ENCODE data around the gene EPPIN.

The EPPIN gene

DNA sequence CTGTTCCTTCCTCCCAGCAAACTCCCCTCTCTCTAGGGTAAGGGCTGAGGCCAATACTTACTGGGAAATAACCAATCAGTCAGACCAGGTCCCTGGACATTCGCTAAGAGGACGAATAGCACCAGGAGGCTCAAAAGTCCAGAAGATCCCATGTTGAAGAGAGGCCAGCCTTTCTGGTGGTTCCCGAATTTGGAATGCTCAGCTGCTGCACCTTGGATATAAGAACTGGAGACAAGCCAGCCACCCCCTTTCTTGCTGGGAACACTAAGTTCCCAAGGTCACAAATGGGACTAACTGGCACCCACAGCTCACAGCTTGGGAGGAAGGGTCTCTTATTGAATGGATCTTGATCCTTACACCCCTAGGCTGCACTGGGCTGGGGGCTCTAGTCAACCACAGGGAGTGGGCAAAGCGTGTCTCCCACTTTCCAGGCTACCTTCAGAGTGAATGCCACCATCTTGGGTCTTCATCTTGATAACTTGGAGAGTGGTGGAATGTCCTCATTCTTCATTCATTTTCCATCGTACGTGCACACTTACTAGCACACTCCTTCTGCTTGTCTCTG, at the start of gene EPPIN:
EPPIN (minus strand) TSS at position 196 of the 565 bp plus-strand sequence; CDS start at position 152, 44 bp downstream.
- peaks cover 0 to 6% of the 10 kb centered on the region in 2 donors for H3K27me3 ChIP-seq
- H3K27ac ChIP-seq, result no peak within 1 kb of the TSS
- no peak for DNase-seq
- TF ChIP-seq, protein P1, sequence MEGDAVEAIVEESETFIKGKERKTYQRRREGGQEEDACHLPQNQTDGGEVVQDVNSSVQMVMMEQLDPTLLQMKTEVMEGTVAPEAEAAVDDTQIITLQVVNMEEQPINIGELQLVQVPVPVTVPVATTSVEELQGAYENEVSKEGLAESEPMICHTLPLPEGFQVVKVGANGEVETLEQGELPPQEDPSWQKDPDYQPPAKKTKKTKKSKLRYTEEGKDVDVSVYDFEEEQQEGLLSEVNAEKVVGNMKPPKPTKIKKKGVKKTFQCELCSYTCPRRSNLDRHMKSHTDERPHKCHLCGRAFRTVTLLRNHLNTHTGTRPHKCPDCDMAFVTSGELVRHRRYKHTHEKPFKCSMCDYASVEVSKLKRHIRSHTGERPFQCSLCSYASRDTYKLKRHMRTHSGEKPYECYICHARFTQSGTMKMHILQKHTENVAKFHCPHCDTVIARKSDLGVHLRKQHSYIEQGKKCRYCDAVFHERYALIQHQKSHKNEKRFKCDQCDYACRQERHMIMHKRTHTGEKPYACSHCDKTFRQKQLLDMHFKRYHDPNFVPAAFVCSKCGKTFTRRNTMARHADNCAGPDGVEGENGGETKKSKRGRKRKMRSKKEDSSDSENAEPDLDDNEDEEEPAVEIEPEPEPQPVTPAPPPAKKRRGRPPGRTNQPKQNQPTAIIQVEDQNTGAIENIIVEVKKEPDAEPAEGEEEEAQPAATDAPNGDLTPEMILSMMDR (IDR thresholded peaks at IDR 0.05), result no peak
- no peak within 1 kb of the TSS for H3K4me3 ChIP-seq
- H3K4me1 ChIP-seq, result no peaks in the 10 kb centered on the region
- no peaks in the 10 kb centered on the region for H3K9me3 ChIP-seq
- H3K36me3 ChIP-seq, result no peaks in the 10 kb centered on the region
- intact Hi-C loops (cut with DNase I; ENCODE audit: low total_unique reads), result no loop called here

DNA sequence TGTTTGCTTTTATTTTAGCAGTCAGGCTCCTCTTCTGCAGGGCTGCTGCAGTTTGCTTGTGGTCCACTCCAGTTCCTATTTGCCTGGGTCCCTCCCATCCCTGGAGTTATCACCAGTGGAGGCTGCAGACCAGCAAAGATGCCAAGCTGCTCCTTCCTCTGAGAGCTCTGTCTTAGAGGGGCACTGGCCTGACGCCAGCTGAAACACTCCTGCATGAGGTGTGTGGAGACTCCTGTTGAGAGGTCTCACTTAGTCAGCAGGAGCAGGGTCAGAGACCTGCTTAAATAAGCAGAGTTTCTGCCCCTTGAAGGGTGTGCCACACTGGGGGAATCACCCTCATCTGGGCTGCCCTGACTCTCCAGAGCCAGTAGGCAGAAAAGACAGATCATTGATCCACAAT, 48.0 kb upstream of the EPPIN start:
- Histone ChIP-seq H3K4me1 (no peaks in the 10 kb centered on the region), H3K36me3 (no peaks in the 10 kb centered on the region), H3K27me3 (peaks cover 0 to 13% of the 10 kb centered on the region in 2 donors), H3K27ac (no peak overlapping the region), H3K9me3 (no peaks in the 10 kb centered on the region), H3K4me3 (no peak overlapping the region)
- intact Hi-C loops (cut with DNase I; ENCODE audit: low total_unique reads), result no loop called here
- TF ChIP-seq, protein P1 (IDR thresholded peaks at IDR 0.05), result no peak
- DNase-seq, result no peak

DNA sequence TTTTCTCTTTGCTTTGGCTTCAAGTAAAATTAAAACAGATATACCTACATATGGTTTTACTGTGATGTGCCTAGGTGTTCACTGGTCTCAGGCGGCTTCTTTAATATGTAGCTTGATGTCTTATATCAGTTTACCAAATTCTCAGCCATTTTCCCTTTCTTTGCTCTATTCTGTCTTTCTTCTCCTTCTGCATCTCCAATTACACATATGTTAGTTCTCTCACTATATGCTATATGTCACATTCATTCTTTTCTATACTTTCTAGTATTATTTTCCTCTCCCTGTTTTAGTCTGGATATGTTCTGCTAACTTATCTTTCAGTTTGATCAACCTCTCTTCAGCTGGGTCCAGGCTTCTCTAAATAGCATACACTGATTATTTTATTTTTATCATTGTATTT, 46.3 kb upstream of the EPPIN start:
- peaks cover 0 to 13% of the 10 kb centered on the region in 2 donors for H3K27me3 ChIP-seq
- DNase-seq, result no peak
- no peaks in the 10 kb centered on the region for H3K36me3 ChIP-seq
- no peaks in the 10 kb centered on the region for H3K9me3 ChIP-seq
- no peak overlapping the region for H3K4me3 ChIP-seq
- TF ChIP-seq, protein P1 (IDR thresholded peaks at IDR 0.05), result no peak
- H3K27ac ChIP-seq, result no peak overlapping the region
- no peaks in the 10 kb centered on the region for H3K4me1 ChIP-seq
- intact Hi-C loops (cut with DNase I; ENCODE audit: low total_unique reads), result no loop called here

DNA sequence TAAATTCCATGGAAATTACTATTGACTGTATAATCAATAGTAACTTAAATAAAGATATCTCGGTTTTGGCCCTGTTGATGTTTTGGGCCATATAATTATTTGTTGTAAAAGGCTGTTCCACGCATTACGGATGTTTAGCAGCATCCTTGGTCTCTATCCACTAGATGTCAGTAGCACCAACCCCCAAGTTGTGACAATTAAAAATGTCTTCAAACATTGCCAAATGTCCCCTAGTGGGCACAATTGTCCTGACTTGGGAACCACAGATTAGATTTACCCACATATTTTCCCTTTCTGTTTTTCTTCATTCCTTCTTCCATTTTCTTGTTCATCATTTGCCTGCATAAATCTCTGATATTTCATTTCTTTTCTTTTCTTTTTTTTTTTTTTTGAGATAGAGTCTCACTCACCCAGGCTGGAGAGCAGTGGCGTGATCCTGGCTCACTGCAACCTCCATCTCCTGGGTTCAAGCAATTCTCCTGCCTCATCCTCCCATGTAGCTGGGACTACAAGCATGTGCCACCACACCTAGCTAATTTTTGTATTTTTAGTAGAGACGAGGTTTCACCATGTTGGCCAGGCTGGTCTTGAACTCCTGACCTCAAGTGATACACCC, 45.5 kb upstream of the EPPIN start:
- Histone ChIP-seq H3K4me1 (no peaks in the 10 kb centered on the region), H3K4me3 (no peak overlapping the region), H3K9me3 (no peaks in the 10 kb centered on the region), H3K27ac (no peak overlapping the region), H3K36me3 (no peaks in the 10 kb centered on the region), H3K27me3 (peaks cover 0 to 13% of the 10 kb centered on the region in 2 donors)
- intact Hi-C loops (cut with DNase I; ENCODE audit: low total_unique reads), result no loop called here
- TF ChIP-seq, protein P1 (IDR thresholded peaks at IDR 0.05), result peak; percentile 13 to 14
- DNase-seq, result no peak

DNA sequence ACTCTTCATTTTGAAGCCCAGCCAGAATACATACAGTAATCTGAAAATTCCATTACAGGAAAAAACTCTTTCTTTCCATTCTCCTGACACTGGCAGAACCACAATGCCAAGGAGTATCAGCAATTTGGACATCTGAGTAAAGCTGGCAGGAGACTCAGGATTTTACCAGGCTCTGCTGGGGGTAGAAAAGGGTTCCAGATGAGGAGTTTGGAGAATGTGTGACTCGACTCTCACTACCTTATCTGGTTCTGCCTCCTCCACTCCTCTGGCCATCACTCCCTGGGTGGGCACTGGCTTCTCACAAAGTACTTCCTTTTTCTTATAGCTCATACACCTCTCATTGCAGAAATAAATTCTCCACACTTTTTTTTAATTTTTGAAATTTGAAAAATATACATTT, 42.5 kb upstream of the EPPIN start:
- H3K4me3 ChIP-seq, result no peak overlapping the region
- H3K27me3 ChIP-seq, result no peaks in the 10 kb centered on the region
- intact Hi-C loops (cut with DNase I; ENCODE audit: low total_unique reads), result no loop called here
- no peak overlapping the region for H3K27ac ChIP-seq
- no peaks in the 10 kb centered on the region for H3K9me3 ChIP-seq
- TF ChIP-seq, protein P1 (IDR thresholded peaks at IDR 0.05), result no peak
- H3K4me1 ChIP-seq, result no peaks in the 10 kb centered on the region
- H3K36me3 ChIP-seq, result no peaks in the 10 kb centered on the region
- no peak for DNase-seq
